ENCODE measurements around the gene GRM2. TPM values are rescaled to one million over a fixed set of nuclear protein-coding genes. Genes with fewer than 3 reads are reported as not detected.

Gene GRM2
- total RNA-seq, 4 donors from 2014 or later, result 0.59 to 2.6 (median 0.91) TPM

DNA sequence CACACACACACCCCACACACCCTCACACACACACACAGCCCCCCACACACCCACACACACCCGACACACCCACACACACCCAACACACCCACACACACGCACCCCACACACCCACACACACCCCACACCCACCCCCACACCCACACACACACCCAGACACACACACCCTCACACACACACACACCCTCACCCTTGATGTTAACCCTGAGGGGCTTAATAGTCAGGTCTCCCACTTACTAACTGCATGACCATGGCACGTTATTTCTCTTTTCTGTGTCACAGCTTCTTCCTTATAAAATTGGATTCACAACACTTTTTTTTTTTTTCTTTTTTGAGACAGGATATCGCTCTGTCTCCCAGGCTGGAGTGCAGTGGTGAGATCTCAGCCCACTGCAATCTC lies 2.8 kb downstream of the GRM2 start:
- H3K27ac ChIP-seq, result no peak overlapping the region
- H3K9me3 ChIP-seq, result no peaks in the 10 kb centered on the region
- peaks cover 0 to 12% (median 0%) of the 10 kb centered on the region in 4 donors for H3K4me1 ChIP-seq
- no peak overlapping the region for H3K4me3 ChIP-seq
- WGBS, 2 donors, result 56 to 58% methylated on average over 3 to 4 of the region's 4 CpGs
- H3K27me3 ChIP-seq, result no peaks in the 10 kb centered on the region
- no peak for DNase-seq (ENCODE audit: low spot score in 2 of 2)
- H3K36me3 ChIP-seq, result peaks cover 0 to 20% (median 0%) of the 10 kb centered on the region in 3 donors
- no peak for TF ChIP-seq POLR2A (IDR thresholded peaks at IDR 0.05)
- TF ChIP-seq EP300 (IDR thresholded peaks at IDR 0.05), result no peak
- TF ChIP-seq, protein P1, sequence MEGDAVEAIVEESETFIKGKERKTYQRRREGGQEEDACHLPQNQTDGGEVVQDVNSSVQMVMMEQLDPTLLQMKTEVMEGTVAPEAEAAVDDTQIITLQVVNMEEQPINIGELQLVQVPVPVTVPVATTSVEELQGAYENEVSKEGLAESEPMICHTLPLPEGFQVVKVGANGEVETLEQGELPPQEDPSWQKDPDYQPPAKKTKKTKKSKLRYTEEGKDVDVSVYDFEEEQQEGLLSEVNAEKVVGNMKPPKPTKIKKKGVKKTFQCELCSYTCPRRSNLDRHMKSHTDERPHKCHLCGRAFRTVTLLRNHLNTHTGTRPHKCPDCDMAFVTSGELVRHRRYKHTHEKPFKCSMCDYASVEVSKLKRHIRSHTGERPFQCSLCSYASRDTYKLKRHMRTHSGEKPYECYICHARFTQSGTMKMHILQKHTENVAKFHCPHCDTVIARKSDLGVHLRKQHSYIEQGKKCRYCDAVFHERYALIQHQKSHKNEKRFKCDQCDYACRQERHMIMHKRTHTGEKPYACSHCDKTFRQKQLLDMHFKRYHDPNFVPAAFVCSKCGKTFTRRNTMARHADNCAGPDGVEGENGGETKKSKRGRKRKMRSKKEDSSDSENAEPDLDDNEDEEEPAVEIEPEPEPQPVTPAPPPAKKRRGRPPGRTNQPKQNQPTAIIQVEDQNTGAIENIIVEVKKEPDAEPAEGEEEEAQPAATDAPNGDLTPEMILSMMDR (IDR thresholded peaks at IDR 0.05), result no peak

- DNase-seq (ENCODE audit: low spot score in 2 of 2), result no peak
Measured at GRCh38 chr3:51710631-51711351, 3.9 kb downstream of the GRM2 start.

GRCh38 chr3:51711352-51712037 lies 4.6 kb downstream of the GRM2 start:
- H3K27ac ChIP-seq, result no peak overlapping the region
- H3K36me3 ChIP-seq, result peaks cover 0 to 10% (median 0%) of the 10 kb centered on the region in 3 donors
- TF ChIP-seq POLR2A (IDR thresholded peaks at IDR 0.05), result no peak
- H3K9me3 ChIP-seq, result no peaks in the 10 kb centered on the region
- H3K27me3 ChIP-seq, result no peaks in the 10 kb centered on the region
- 72 to 86% methylated on average over 6 to 8 of the region's 8 CpGs for WGBS, 2 donors
- no peak for DNase-seq (ENCODE audit: low spot score in 2 of 2)
- peaks cover 0 to 11% (median 0%) of the 10 kb centered on the region in 4 donors for H3K4me1 ChIP-seq
- no peak overlapping the region for H3K4me3 ChIP-seq

More at GRCh38 chr3:51710631-51711351, 3.9 kb downstream of the GRM2 start:
- no peak for TF ChIP-seq EP300 (IDR thresholded peaks at IDR 0.05)
- TF ChIP-seq, protein P1 (IDR thresholded peaks at IDR 0.05), result no peak
- no peak for TF ChIP-seq POLR2A (IDR thresholded peaks at IDR 0.05)
- H3K4me3 ChIP-seq, result no peak overlapping the region
- no peaks in the 10 kb centered on the region for H3K9me3 ChIP-seq
- H3K4me1 ChIP-seq, result peaks cover 0 to 12% (median 0%) of the 10 kb centered on the region in 4 donors
- H3K27ac ChIP-seq, result no peak overlapping the region
- H3K36me3 ChIP-seq, result peaks cover 0 to 10% (median 0%) of the 10 kb centered on the region in 3 donors
- 71 to 79% methylated on average over 6 to 10 of the region's 10 CpGs for WGBS, 2 donors
- H3K27me3 ChIP-seq, result no peaks in the 10 kb centered on the region

GRCh38 chr3:51712038-51712420 lies 5.2 kb downstream of the GRM2 start:
- TF ChIP-seq POLR2A (IDR thresholded peaks at IDR 0.05) (no peak), EP300 (IDR thresholded peaks at IDR 0.05) (no peak)
- TF ChIP-seq, protein P1 (IDR thresholded peaks at IDR 0.05), result no peak

GRCh38 chr3:51712511-51712931 lies 5.7 kb downstream of the GRM2 start:
- Histone ChIP-seq H3K27ac (no peak overlapping the region), H3K4me1 (peaks cover 0 to under 1% (median 0%) of the 10 kb centered on the region in 4 donors), H3K9me3 (no peaks in the 10 kb centered on the region), H3K4me3 (no peak overlapping the region), H3K27me3 (no peaks in the 10 kb centered on the region), H3K36me3 (peaks cover 0 to 10% (median 0%) of the 10 kb centered on the region in 3 donors)
- TF ChIP-seq, protein P1 (IDR thresholded peaks at IDR 0.05), result no peak
- TF ChIP-seq EP300 (IDR thresholded peaks at IDR 0.05), result no peak
- no peak for TF ChIP-seq POLR2A (IDR thresholded peaks at IDR 0.05)
- no peak for DNase-seq (ENCODE audit: low spot score in 2 of 2)
- WGBS, 2 donors, result 90 to 98% methylated on average over 9 to 16 of the region's 20 CpGs

More at GRCh38 chr3:51712038-51712420, 5.2 kb downstream of the GRM2 start:
- H3K36me3 ChIP-seq, result peaks cover 0 to 10% (median 0%) of the 10 kb centered on the region in 3 donors
- peaks cover 0 to 6% (median 0%) of the 10 kb centered on the region in 4 donors for H3K4me1 ChIP-seq
- 75 to 100% methylated on average over 1 of the region's 1 CpG for WGBS, 2 donors
- H3K27ac ChIP-seq, result no peak overlapping the region
- H3K9me3 ChIP-seq, result no peaks in the 10 kb centered on the region
- no peak overlapping the region for H3K4me3 ChIP-seq
- DNase-seq (ENCODE audit: low spot score in 2 of 2), result no peak
- H3K27me3 ChIP-seq, result no peaks in the 10 kb centered on the region

All from tibial nerve (tissue), 4 donors.